WERI-Rb-1 (cell line): Measurements from ENCODE around the gene EHD3.
"Not testable (repeated sequence)": the region's sequence is repeated elsewhere in the genome, so short reads cannot be mapped to it uniquely, and the experiment has no call there.

ENCODE experiments used
- DNase-seq: peaks from one replicate; pipeline ENCODE4 v3.0.0-alpha.2; 2020
- H3K27ac ChIP-seq: fragments of 250-450 bp; sonication (Bioruptor Pico); 2 replicates; pipeline ENCODE4 v1.5.1; 2020; ENCODE audit warnings: mild to moderate bottlenecking, moderate library complexity
- H3K27me3 ChIP-seq: fragments of 250-450 bp; sonication (Bioruptor Pico); 2 replicates; pipeline ENCODE4 v1.5.1; 2021; ENCODE audit warnings: mild to moderate bottlenecking, low read depth, moderate library complexity; ENCODE audit not compliant: insufficient read depth, severe bottlenecking
- H3K36me3 ChIP-seq: fragments of 250-450 bp; sonication (Bioruptor Pico); 2 replicates; pipeline ENCODE4 v1.5.1; 2020; ENCODE audit warnings: mild to moderate bottlenecking, moderate library complexity
- H3K4me3 ChIP-seq: 2 replicates; pipeline ENCODE4 v1.5.1; 2011; ENCODE audit warnings: low read depth, mild to moderate bottlenecking, control low read depth, low read length
- H3K9me3 ChIP-seq: fragments of 250-450 bp; sonication (Bioruptor Pico); 2 replicates; pipeline ENCODE4 v1.5.1; 2021; ENCODE audit warnings: mild to moderate bottlenecking, moderate library complexity; ENCODE audit not compliant: severe bottlenecking
- TF ChIP-seq, protein P1 (sequence below): IDR thresholded peaks from 2 replicates; pipeline ENCODE4 v1.5.1; 2011; ENCODE audit warnings: low read depth, mild to moderate bottlenecking, control low read depth, inconsistent platforms, low read length

EHD3 gene

DNA sequence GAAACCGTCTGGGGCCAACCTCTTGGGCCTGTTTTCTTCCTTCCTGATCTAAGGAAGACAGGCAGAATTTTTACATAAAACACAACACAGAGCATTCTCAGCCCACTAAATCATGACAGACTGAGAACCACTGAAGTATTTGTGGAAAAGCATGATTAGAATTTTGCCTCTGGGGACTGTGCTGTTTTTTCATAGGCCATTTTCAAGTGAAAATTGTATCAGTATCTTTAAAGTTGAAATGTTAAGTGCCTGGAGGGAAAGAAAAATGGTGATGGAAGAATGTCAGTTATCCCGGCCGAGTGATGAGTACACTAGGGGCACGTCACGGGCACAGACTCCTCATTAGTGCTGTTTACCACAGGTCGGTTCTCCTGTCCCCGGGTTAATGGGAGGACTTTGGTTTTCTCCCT is 36.9 kb downstream of the EHD3 start:
- no peaks in the 10 kb centered on the region for H3K36me3 ChIP-seq
- TF ChIP-seq, protein P1, sequence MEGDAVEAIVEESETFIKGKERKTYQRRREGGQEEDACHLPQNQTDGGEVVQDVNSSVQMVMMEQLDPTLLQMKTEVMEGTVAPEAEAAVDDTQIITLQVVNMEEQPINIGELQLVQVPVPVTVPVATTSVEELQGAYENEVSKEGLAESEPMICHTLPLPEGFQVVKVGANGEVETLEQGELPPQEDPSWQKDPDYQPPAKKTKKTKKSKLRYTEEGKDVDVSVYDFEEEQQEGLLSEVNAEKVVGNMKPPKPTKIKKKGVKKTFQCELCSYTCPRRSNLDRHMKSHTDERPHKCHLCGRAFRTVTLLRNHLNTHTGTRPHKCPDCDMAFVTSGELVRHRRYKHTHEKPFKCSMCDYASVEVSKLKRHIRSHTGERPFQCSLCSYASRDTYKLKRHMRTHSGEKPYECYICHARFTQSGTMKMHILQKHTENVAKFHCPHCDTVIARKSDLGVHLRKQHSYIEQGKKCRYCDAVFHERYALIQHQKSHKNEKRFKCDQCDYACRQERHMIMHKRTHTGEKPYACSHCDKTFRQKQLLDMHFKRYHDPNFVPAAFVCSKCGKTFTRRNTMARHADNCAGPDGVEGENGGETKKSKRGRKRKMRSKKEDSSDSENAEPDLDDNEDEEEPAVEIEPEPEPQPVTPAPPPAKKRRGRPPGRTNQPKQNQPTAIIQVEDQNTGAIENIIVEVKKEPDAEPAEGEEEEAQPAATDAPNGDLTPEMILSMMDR: no peak
- H3K27ac ChIP-seq: no peak overlapping the region
- no peak for DNase-seq
- no peak overlapping the region for H3K4me3 ChIP-seq
- H3K9me3 ChIP-seq: no peaks in the 10 kb centered on the region
- H3K27me3 ChIP-seq: no peaks in the 10 kb centered on the region

DNA sequence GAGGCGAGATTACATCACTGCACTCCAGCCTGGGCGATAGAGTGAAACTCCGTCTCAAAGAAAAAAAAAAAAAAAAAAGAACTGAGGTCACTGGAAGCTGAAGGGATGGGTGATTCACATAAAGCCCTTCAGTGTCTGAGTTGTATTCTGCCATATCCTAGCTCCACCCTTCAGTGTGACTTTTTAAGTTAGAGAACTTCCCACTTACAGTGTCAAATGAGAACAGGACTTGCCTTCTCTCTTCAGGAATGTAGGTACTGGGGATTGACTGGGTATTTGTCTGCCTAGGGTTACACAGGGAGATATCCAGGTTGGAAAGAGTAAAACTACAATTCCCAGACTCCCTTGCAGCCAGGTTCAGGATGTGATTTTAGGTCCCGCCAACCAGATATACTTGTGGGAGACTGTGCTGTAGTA is 37.9 kb downstream of the EHD3 start:
- no peak for DNase-seq
- Histone ChIP-seq H3K4me3 (no peak overlapping the region), H3K27ac (no peak overlapping the region), H3K27me3 (no peaks in the 10 kb centered on the region), H3K9me3 (no peaks in the 10 kb centered on the region), H3K36me3 (no peaks in the 10 kb centered on the region)
- TF ChIP-seq, protein P1: no peak

GRCh38 chr2:31274401-31275075 is 40.6 kb downstream of the EHD3 start:
- peak; percentile 72 for DNase-seq
- H3K4me3 ChIP-seq: peak overlapping the region; percentile 11
- H3K36me3 ChIP-seq: no peaks in the 10 kb centered on the region
- TF ChIP-seq, protein P1: no peak
- H3K27me3 ChIP-seq: no peaks in the 10 kb centered on the region
- peak overlapping the region; percentile 72 for H3K27ac ChIP-seq
- H3K9me3 ChIP-seq: no peaks in the 10 kb centered on the region

DNA sequence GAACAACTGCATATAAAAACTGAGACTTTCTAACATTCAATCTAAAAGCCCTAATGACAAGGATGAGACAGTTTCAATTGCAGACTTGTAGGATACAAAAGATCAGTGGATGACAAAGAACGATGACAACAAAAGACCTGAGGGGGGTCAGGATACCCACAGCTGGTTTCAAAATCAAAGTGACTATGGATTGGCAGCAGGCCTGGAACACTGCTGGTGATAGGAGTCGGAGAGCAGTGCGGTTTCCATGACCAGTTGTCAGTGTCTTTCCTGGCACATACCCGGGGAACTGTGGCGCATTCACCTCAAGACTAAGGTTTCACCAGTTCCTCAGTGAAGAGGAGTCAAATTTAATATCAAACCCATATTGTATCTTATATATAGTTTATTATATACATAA is 42.0 kb downstream of the EHD3 start:
- TF ChIP-seq, protein P1: no peak
- H3K27ac ChIP-seq: no peak overlapping the region

GRCh38 chr2:31277621-31278020 is 43.7 kb downstream of the EHD3 start:
- TF ChIP-seq, protein P1: no peak
- no peaks in the 10 kb centered on the region for H3K36me3 ChIP-seq
- H3K9me3 ChIP-seq: no peaks in the 10 kb centered on the region
- H3K27me3 ChIP-seq: no peaks in the 10 kb centered on the region
- no peak overlapping the region for H3K4me3 ChIP-seq
- DNase-seq: no peak
- H3K27ac ChIP-seq: no peak overlapping the region

More for the DNA sequence above, 42.0 kb downstream of the EHD3 start:
- no peak overlapping the region for H3K4me3 ChIP-seq
- DNase-seq: no peak
- no peaks in the 10 kb centered on the region for H3K9me3 ChIP-seq
- H3K27me3 ChIP-seq: no peaks in the 10 kb centered on the region
- H3K36me3 ChIP-seq: no peaks in the 10 kb centered on the region

GRCh38 chr2:31282634-31283033 is 48.7 kb downstream of the EHD3 start:
- Histone ChIP-seq H3K27ac (no peak overlapping the region), H3K27me3 (no peaks in the 10 kb centered on the region), H3K9me3 (peaks cover 3% of the 10 kb centered on the region), H3K4me3 (no peak overlapping the region), H3K36me3 (no peaks in the 10 kb centered on the region)
- no peak for DNase-seq
- TF ChIP-seq, protein P1: no peak

- not testable (repeated sequence) for H3K9me3 ChIP-seq, H3K27ac ChIP-seq, H3K36me3 ChIP-seq, H3K4me3 ChIP-seq, H3K27me3 ChIP-seq, DNase-seq
Measured at GRCh38 chr2:31283193-31283919, 49.4 kb downstream of the EHD3 start.
